GM21723 (cell line): ENCODE measurements around the gene GNB1.
A peak's percentile ranks its signal among the peaks of the same experiment; 100 is the strongest.

Experiments
- ATAC-seq: cut with Tn5 transposase; IDR thresholded peaks from one replicate; pipeline ENCODE4 v1.9.1; 2021; ENCODE audit warnings: mild to moderate bottlenecking, moderate library complexity; ENCODE audit not compliant: unreplicated experiment

Gene GNB1

GRCh38 chr1:1922956-1923833 is 32.3 kb upstream of the GNB1 start:
- ATAC-seq = no peak

- ATAC-seq = no peak
Measured at GRCh38 chr1:1922702-1922955, 31.7 kb upstream of the GNB1 start.

- ATAC-seq = no peak
Measured at GRCh38 chr1:1921901-1922701, 31.2 kb upstream of the GNB1 start.

DNA sequence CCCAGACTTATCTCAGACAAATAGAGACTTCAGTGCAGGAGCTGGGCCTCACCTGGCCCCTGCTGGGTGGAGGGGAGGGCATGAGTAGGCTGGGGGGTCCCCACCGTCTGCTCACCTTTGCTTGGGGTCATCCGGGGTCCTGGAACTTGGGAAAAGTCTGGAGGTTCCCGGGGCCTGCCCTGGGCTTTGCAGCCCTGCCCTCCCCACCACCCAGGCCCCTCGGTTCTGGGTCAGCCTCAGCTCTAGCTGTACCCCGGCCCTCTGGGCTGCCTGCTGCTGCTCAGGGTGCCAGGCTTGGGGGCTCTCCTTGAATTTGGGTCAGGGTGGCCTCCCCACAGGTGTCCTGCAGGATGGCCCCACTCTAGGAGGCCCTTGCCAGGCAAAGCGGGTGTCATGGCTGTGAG is 30.6 kb upstream of the GNB1 start:
- ATAC-seq = no peak

DNA sequence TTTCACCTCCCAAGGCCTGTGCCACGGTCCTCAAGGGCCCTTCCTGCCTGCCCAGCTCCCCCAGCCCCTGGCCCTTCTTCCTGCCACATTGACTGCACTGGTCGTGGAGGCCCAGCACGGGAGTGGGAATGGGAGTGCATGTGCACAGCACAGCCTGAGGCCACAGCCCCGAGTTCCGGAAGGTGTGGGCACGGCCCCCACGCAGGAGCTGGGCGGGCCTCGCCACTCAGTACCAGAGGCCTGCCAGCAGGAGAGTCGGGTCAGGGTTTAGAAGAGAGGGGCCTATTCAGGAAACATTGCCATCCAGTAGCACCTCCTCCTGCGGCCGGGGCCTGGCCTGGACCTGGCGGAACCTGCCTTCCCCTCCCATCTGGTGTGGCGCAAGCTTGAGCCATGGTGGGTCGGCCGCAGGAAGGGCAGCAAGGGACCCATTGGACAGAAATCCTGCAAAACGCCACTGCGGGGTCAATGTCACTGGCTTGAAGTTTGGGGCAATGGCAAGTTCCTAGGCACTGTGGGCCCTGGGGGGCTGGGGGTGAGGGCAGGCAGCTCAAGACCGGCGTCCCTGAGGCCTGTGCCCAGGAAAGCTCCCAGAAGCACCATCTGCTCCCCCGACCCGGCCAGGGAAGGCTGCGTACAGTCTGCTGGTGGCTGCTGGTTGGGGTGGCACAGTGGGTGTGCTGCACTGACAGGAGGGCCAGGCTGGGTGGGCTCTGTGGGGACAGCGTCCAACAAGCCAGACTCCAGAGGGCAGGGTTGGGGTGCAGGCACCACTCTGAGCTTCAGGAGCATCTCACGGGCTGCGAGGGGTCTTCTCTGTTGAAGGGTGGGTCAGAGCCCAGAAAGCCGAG is 29.9 kb upstream of the GNB1 start:
- no peak for ATAC-seq

- no peak for ATAC-seq
Measured at GRCh38 chr1:1920057-1920607, 29.2 kb upstream of the GNB1 start.

DNA sequence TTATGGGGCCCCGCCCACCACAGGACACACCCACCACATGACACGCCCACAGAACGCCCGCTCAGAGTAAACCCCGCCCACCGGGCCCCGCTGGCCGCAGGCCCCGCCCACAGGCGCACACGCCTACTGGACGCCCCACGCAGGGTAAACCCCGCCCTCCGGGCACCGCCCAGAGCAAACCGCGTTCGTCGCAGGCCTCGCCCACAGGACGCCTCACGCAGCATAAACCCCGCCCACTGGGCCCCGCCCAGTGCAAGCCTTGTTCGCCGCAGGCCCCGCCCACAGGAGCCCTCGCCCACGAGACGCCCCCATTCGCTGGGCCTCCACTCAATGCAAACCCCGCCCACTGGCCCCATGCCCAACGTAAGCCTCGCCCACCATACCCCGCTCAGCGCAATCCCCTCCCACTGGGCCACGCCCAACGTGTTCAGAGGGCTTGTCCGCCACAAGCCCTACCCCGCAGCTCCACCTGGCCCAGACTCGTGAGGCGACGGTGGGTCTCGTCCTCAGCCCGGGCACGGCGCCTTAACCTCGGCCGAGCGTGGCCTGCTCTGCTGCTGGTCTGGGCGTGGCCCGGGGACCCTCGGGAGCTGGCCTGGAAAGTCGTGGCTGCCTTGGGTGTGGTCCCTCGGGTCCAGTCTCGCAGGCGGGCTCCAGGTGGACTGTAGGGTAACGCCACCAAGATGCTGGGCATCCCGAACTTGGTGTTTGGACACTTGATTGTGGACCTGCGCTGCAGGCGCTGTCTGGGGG is 28.6 kb upstream of the GNB1 start:
- ATAC-seq = peak; percentile 75

- peak; percentile 23 for ATAC-seq
Measured at GRCh38 chr1:1918901-1919303, 28.0 kb upstream of the GNB1 start, which contains the start of gene TMEM52. TMEM52 (minus strand) TSS chr1:1919279; CDS start chr1:1919265, 14 bp downstream.

- no peak for ATAC-seq
Measured at GRCh38 chr1:1917995-1918900, 27.4 kb upstream of the GNB1 start.

GRCh38 chr1:1917304-1917976 is 26.6 kb upstream of the GNB1 start:
- no peak for ATAC-seq

DNA sequence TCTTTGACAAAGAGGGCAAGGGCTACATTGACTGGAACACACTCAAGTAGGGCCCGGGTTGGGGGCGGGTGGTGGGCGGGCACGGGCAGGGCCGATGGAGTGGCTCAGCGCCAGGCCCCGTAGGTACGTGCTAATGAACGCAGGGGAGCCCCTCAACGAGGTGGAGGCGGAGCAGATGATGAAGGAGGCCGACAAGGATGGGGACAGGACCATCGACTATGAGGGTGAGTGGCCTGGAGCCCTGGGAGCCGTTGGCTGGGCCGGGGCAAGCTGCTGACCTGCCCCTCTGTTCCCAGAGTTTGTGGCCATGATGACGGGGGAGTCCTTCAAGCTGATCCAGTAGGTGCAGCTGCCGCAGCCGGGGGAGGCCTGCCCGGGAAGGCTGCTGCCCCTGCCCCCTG is 26.0 kb upstream of the GNB1 start:
- ATAC-seq = no peak

- no peak for ATAC-seq
Measured at GRCh38 chr1:1915911-1916840, 25.3 kb upstream of the GNB1 start.

DNA sequence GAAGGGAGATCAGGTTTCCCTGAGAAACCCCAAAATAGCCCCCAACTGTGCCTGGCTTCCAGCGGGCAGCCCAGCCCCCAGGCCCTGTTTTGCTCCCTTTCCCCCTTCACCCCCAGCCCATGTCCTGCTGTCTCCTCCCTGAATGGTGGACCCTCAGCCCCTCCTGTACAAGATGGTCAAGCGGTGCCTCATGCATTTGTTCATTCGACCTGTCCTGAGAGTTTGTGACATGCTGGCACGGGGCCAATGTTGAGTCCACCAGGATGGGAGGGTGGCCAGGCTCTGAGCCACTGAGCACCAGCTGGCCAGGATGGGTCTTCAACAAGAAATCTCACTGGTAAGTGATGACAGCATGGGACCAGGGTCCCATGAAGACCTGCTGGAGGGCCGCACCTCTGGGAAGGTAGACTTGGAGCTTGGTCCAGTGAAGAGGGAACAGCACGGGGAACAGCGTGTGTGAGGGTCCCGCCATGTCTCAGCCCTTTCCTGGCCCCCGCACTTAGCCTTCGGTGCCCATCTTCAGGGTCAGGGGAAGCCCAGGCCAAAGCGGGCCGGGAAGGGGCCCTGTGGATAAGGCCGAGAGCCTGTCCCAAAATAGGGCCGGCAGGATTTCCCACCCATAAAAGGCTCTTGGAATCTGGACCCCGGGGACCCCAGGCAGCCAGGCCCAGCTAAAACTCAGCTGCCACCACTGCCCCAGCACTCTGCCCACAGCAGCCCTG is 24.2 kb upstream of the GNB1 start, which contains the start of gene CALML6:
CALML6 (plus strand) TSS at position 290 of the 722 bp plus-strand sequence; CDS start at position 311, 21 bp downstream.
- ATAC-seq = no peak

DNA sequence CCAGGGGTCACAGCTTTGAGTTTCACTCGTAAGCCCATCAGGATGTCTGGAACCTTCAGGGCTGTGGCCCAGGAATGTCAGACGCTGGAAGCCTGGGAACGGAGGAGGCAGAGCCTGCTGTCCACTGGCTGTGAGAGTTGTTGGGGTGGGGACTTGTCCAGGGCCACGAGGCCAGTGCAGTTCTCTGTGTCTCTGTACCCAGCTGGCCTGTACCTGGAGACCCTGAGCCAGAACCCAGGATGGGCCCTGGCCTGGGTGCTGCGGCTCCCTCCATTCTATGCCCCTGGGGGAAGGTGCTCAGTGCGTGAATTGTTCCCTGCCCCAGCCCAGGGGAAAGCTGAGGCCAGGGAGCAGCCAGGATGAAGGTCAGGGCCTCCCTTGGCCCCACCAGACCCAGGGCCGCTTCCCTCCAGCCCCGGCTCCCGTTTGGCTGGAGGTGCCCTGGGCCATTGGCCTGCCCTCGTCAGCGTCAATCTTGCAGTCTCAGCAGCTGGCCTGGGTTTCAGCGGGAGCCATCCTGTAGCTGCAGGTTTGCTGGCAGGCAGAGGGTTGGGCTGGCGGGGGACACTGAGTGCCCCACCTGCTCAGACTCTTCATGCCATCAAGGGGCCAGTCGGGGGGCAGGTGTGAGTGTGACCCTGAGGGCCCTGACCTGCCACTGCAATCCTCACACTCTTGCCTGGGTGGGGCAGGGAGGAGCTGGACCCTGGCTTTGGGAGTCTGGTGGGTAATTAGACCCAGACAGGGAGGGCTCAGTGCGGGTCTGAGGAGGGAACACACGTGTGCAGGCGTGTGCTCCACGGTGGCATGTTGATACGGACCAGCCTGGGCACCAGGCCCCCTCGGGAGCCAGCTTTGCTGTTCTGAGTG is 23.4 kb upstream of the GNB1 start:
- ATAC-seq = no peak

DNA sequence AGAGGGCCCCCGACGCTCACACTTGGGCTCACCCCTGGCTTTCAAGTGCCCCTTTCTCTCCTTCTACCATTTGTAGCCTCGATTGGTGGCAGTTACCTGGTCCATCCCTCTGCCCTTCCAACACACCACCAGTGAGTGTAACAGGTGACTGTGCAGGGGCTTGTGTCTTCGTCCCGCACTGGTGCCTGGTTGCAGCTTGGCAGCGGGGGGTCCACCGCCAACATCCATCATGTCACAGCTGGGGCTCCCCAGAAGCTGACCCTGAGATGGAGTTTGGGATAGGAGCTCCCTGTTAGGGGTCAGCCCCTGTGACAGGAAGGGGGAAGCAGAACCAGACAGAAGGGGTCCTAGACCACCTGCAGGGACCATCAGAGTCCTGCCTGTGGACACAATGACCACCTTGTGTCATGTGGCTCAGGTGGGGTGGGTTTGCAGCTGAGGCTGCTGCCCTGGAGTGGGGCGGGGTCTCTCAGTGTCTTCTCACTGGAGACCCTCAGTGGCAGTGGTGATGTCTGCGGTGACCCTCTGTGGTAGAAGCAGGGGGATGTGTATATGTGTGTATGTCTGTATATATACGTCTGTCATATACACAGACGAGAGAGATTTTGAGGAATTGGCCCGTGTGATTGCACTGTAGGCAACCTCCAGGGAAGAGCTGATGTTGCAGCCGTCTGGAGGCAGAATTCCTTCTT is 20.6 kb upstream of the GNB1 start:
- no peak for ATAC-seq
